ENCODE results near the gene CPB2.

DNA sequence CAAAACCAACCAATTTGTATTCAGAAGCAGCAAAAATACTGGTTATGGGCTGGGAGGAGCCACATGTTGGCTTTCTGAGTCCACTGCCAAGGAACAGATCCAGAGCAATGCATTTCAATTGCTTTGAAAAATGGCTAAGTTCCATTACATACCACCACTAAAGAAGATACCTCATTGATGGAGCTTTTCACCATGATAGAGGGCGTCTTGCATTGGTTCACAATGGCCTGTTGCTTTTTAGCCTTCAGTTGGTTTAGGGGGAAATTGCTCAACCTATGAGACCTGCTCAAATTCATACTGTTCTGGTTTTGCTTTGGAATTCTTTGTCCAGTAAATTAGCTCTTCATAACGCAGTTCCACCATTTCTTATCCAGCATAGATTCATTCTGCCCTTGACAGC is 21.2 kb upstream of the CPB2 start:
- TF ChIP-seq RARB (CRISPR knock-in tag; IDR thresholded peaks at IDR 0.05), result no peak
- TF ChIP-seq, protein P1, sequence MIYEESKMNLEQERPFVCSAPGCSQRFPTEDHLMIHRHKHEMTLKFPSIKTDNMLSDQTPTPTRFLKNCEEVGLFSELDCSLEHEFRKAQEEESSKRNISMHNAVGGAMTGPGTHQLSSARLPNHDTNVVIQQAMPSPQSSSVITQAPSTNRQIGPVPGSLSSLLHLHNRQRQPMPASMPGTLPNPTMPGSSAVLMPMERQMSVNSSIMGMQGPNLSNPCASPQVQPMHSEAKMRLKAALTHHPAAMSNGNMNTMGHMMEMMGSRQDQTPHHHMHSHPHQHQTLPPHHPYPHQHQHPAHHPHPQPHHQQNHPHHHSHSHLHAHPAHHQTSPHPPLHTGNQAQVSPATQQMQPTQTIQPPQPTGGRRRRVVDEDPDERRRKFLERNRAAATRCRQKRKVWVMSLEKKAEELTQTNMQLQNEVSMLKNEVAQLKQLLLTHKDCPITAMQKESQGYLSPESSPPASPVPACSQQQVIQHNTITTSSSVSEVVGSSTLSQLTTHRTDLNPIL (CRISPR knock-in tag; IDR thresholded peaks at IDR 0.05; ENCODE audit: low read depth), result no peak
- no peak for TF ChIP-seq ZNF70 (CRISPR knock-in tag; IDR thresholded peaks at IDR 0.05)
- no peak for TF ChIP-seq OSR1 (CRISPR knock-in tag; IDR thresholded peaks at IDR 0.05)
- TF ChIP-seq ZFP3 (CRISPR knock-in tag; IDR thresholded peaks at IDR 0.05), result no peak
- TF ChIP-seq, protein P2, sequence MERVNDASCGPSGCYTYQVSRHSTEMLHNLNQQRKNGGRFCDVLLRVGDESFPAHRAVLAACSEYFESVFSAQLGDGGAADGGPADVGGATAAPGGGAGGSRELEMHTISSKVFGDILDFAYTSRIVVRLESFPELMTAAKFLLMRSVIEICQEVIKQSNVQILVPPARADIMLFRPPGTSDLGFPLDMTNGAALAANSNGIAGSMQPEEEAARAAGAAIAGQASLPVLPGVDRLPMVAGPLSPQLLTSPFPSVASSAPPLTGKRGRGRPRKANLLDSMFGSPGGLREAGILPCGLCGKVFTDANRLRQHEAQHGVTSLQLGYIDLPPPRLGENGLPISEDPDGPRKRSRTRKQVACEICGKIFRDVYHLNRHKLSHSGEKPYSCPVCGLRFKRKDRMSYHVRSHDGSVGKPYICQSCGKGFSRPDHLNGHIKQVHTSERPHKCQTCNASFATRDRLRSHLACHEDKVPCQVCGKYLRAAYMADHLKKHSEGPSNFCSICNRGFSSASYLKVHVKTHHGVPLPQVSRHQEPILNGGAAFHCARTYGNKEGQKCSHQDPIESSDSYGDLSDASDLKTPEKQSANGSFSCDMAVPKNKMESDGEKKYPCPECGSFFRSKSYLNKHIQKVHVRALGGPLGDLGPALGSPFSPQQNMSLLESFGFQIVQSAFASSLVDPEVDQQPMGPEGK (CRISPR knock-in tag; IDR thresholded peaks at IDR 0.05; ENCODE audit: borderline replicate concordance), result no peak
- no peak for TF ChIP-seq TOX (CRISPR knock-in tag; IDR thresholded peaks at IDR 0.05; ENCODE audit: borderline replicate concordance)
- TF ChIP-seq ESRRG (CRISPR knock-in tag; IDR thresholded peaks at IDR 0.05), result no peak
- TF ChIP-seq BACH2 (CRISPR knock-in tag; IDR thresholded peaks at IDR 0.05; ENCODE audit: borderline replicate concordance), result no peak
